CD4-positive, alpha-beta memory T cell (primary cell): ENCODE data around the gene CIT. TPM values are rescaled to one million over a fixed set of nuclear protein-coding genes. Genes with fewer than 3 reads are reported as not detected.
A peak's percentile ranks its signal among the peaks of the same experiment; 100 is the strongest.
"Not testable (repeated sequence)": the region's sequence is repeated elsewhere in the genome, so short reads cannot be mapped to it uniquely, and the experiment has no call there.

ENCODE experiments used
- CTCF ChIA-PET: fragments of 350-600 bp; sonication (Branson Sonifier 250); formaldehyde crosslinking; loops from one replicate; lab custom pipeline; 2021; ENCODE audit warnings: inconsistent platforms; ENCODE audit not compliant: partially characterized antibody; lab: Charles Lee
- POLR2A ChIA-PET: fragments of 350-600 bp; sonication (Branson Sonifier 250); formaldehyde crosslinking; loops from one replicate; lab custom pipeline; 2021; ENCODE audit not compliant: partially characterized antibody; lab: Charles Lee
- DNase-seq, 5 donors: peaks; one replicate each; pipeline versions ENCODE4 v3.0.0 to v3.0.0-alpha.2; 2020 to 2022; ENCODE audit warnings: mixed read lengths in 1 of 5
- H3K27ac ChIP-seq: one replicate; pipeline ENCODE4 v1.7.0; 2013; ENCODE audit warnings: low read depth, low read length
- H3K27me3 ChIP-seq: 2 replicates; pipeline ENCODE4 v1.7.0; 2013; ENCODE audit warnings: mild to moderate bottlenecking, low read length, moderate library complexity; ENCODE audit not compliant: insufficient read depth
- H3K36me3 ChIP-seq: 2 replicates; pipeline ENCODE4 v1.7.0; 2013; ENCODE audit warnings: mild to moderate bottlenecking, low read length, moderate library complexity; ENCODE audit not compliant: insufficient read depth
- H3K4me1 ChIP-seq: 2 replicates; pipeline ENCODE4 v1.7.0; 2013; ENCODE audit warnings: mild to moderate bottlenecking, low read length, moderate library complexity; ENCODE audit not compliant: insufficient read depth
- H3K4me3 ChIP-seq, 2 donors: one replicate each; pipeline ENCODE4 v1.7.0; 2013; ENCODE audit warnings: low read length in 2 of 2, mild to moderate bottlenecking in 1 of 2
- H3K9me3 ChIP-seq, 2 donors: one replicate each; pipeline ENCODE4 v1.7.0; 2013; ENCODE audit warnings: low read length in 2 of 2, control low read depth in 1 of 2; ENCODE audit not compliant: control insufficient read depth in 1 of 2
- H3K27ac Mint-ChIP-seq, 7 donors: one replicate each; pipeline ENCODE4 v1.8.0; 2020 to 2021; ENCODE audit warnings: mixed read lengths in 7 of 7, mild to moderate bottlenecking in 6 of 7, inconsistent platforms in 3 of 7, moderate library complexity in 3 of 7
- H3K27me3 Mint-ChIP-seq, 2 donors: one replicate each; pipeline ENCODE4 v1.8.0; 2020 to 2021; ENCODE audit warnings: mixed read lengths in 2 of 2
- H3K36me3 Mint-ChIP-seq, 2 donors: one replicate each; pipeline ENCODE4 v1.8.0; 2020 to 2021; ENCODE audit warnings: mixed read lengths in 2 of 2, inconsistent platforms in 1 of 2, mild to moderate bottlenecking in 1 of 2
- H3K4me1 Mint-ChIP-seq, 4 donors: one replicate each; pipeline ENCODE4 v1.8.0; 2020 to 2021; ENCODE audit warnings: mixed read lengths in 4 of 4, mild to moderate bottlenecking in 1 of 4
- H3K4me3 Mint-ChIP-seq, 8 donors: one replicate each; pipeline ENCODE4 v1.8.0; 2020 to 2021; ENCODE audit warnings: mixed read lengths in 8 of 8, mild to moderate bottlenecking in 7 of 8, moderate library complexity in 6 of 8, inconsistent platforms in 3 of 8
- H3K9me3 Mint-ChIP-seq, 8 donors: one replicate each; pipeline ENCODE4 v1.8.0; 2020 to 2021; ENCODE audit warnings: mixed read lengths in 8 of 8, mild to moderate bottlenecking in 5 of 8, inconsistent platforms in 3 of 8, moderate library complexity in 1 of 8
- intact Hi-C: fragments of 100-400 bp; cut with micrococcal nuclease; formaldehyde crosslinking; loops from one replicate; pipeline ENCODE4 v1.15.1; 2023
- polyA plus RNA-seq, 2 donors: library from polyadenylated mRNA; unstranded; fragments of 300-500 nt; fragmentation: Illumina TruSeq; gene quantifications; one replicate each; pipeline ENCODE4 v1.2.3, GENCODE V29; 2021
- total RNA-seq, 2 experiments: library from RNA; stranded (reverse); gene quantifications; one replicate each; pipeline ENCODE4 v1.2.3, GENCODE V29; 2021

CIT gene
- total and polyA plus RNA-seq, 4 experiments from 2014 or later, result 1.0 to 3.5 (median 1.6) TPM; not detected in 1

DNA sequence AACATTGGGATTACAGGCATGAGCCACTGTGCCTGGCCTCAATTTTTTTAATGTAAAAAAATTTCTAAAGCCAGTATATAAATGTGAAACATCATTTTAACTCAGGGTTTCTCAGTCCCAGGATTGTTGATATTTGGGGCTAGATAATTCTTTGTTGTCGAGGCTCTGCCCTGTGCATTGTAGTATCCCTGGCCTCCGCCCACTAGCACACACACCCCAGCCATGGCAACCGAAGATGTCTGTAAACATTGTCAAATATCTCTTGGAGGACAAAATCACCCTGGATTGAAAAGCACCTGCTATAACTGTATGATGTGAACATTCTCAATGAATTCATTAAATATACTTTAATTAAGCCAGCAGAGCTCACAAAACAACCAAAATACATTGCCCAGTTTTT lies 8.4 kb upstream of the CIT start:
- ChIA-PET POLR2A (no interaction called here), CTCF (no interaction called here)
- Mint-ChIP-seq H3K9me3 (peaks cover 0 to 1% (median 0%) of the 10 kb centered on the region in 8 donors), H3K4me3 (no peak overlapping the region), H3K4me1 (peaks cover 0 to 4% (median 0%) of the 10 kb centered on the region in 4 donors), H3K27me3 (peaks cover 12 to 14% of the 10 kb centered on the region in 2 donors), H3K36me3 (no peaks in the 10 kb centered on the region), H3K27ac (no peak overlapping the region)
- Histone ChIP-seq H3K4me1 (no peaks in the 10 kb centered on the region), H3K4me3 (no peak overlapping the region), H3K9me3 (no peaks in the 10 kb centered on the region), H3K36me3 (no peaks in the 10 kb centered on the region), H3K27ac (no peak overlapping the region), H3K27me3 (no peaks in the 10 kb centered on the region)
- no peak for DNase-seq
- intact Hi-C loops, result no loop called here

DNA sequence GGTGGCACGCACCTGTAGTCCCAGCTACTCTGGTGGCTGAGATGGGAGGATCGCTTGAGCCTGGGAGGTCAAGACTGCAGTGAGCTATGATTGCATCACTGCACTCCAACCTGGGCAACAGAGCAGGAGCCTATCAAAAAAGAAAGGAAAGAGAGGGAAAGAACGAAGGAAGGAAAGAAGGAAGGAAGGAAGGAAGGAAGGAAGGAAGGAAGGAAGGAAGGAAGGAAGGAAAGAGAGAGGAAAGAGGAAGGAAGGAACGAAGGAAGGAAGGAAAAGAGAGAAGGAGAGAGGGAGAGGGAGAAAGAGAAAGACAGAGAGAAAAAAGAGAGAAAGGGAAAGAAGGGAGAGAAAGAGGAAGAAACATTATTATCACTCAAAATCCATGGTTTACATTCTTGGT lies 6.7 kb upstream of the CIT start:
- H3K9me3 ChIP-seq, H3K36me3 Mint-ChIP-seq, H3K4me1 ChIP-seq, DNase-seq, intact Hi-C loops, H3K4me3 Mint-ChIP-seq, POLR2A ChIA-PET, H3K4me1 Mint-ChIP-seq, H3K27me3 ChIP-seq, H3K4me3 ChIP-seq, H3K36me3 ChIP-seq, H3K9me3 Mint-ChIP-seq, CTCF ChIA-PET, H3K27ac ChIP-seq: not testable (repeated sequence)
- peaks cover 12 to 14% of the 10 kb centered on the region in 2 donors for H3K27me3 Mint-ChIP-seq
- H3K27ac Mint-ChIP-seq, result peak overlapping the region in 1 of 7 donors; percentile 24

DNA sequence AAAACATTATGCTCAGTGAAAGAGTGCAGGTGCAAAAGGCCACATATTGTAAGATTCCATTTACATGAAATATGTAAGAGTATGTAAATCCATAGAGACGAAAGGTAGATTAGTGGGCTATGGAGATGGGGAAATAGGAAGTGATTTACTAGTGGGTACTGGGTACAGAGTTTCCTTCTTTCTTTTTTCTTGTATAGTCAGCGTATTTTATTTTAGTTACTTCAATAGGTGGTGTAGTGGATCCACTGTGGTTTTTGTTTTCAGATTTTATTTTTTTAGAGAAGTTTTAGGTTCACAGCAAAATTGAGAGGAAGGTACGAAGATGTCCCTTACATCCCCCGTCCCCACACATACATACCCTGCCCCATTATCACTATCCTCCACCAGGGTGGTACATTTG lies 6.1 kb upstream of the CIT start:
- ChIA-PET CTCF (no interaction called here), POLR2A (no interaction called here)
- no peak overlapping the region for H3K4me3 ChIP-seq
- no peaks in the 10 kb centered on the region for H3K27me3 ChIP-seq
- Mint-ChIP-seq H3K9me3 (no peaks in the 10 kb centered on the region), H3K36me3 (no peaks in the 10 kb centered on the region), H3K4me1 (peaks cover 0 to 4% (median 0%) of the 10 kb centered on the region in 4 donors), H3K27ac (no peak overlapping the region), H3K4me3 (no peak overlapping the region), H3K27me3 (peaks cover 11 to 12% of the 10 kb centered on the region in 2 donors)
- no peak overlapping the region for H3K27ac ChIP-seq
- no peaks in the 10 kb centered on the region for H3K4me1 ChIP-seq
- no peaks in the 10 kb centered on the region for H3K9me3 ChIP-seq
- H3K36me3 ChIP-seq, result no peaks in the 10 kb centered on the region
- intact Hi-C loops, result no loop called here
- DNase-seq, result no peak

DNA sequence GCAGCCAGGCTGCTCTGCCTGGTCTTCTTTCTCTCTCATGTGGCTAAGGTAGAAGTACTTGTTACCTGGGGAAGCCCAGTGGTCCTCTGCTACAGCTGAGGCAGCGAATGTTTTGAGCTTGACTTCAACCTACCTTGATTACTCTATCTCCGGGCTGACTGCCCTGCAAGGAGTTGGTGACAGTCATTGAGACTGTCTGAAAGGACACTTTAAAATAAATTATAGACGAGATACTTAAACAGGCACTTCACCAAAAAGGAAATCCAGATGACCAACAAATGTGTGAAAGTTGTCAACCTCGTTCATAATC lies 474 bp upstream of the CIT start:
- intact Hi-C loops, result loop anchor here (1.0 kb wide), 1 partner anchor 25 kb away; no protein-coding TSS in a partner anchor
- no peaks in the 10 kb centered on the region for H3K36me3 ChIP-seq
- ChIA-PET POLR2A (no interaction called here), CTCF (no interaction called here)
- H3K9me3 ChIP-seq, result no peaks in the 10 kb centered on the region
- H3K27me3 Mint-ChIP-seq, result peaks cover 8 to 10% of the 10 kb centered on the region in 2 donors
- no peaks in the 10 kb centered on the region for H3K27me3 ChIP-seq
- peak overlapping the region; percentile 45 for H3K27ac ChIP-seq
- H3K4me1 ChIP-seq, result peaks cover 4% of the 10 kb centered on the region
- no peaks in the 10 kb centered on the region for H3K36me3 Mint-ChIP-seq
- peak overlapping the region; percentile 78 to 92 (median 87) for H3K4me3 Mint-ChIP-seq
- H3K27ac Mint-ChIP-seq, result peak overlapping the region in 6 of 7 donors; percentile 14 to 59 (median 34)
- H3K4me3 ChIP-seq, result peak overlapping the region; percentile 60 to 79
- no peak for DNase-seq
- H3K9me3 Mint-ChIP-seq, result no peaks in the 10 kb centered on the region
- peaks cover 9 to 15% (median 12%) of the 10 kb centered on the region in 4 donors for H3K4me1 Mint-ChIP-seq

DNA sequence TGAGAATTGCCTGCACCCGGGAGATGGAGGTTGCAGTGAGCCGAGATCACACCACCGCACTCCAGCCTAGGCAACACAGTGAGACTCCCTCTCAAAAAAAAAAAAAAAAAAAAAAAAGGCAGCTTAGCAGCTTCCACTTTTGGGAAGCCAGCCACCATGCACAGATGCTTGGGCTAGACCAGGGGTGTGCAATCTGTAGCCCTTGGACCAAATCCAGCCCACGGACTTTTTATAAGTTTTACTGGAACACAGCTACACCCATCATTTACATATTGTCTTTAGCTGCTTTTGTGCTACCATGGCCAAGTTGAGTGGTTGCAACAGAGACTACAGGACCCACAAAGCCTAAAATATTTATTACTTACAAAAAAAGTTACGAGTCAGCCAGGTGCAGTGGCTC lies 6.7 kb downstream of the CIT start:
- Histone ChIP-seq H3K9me3 (no peaks in the 10 kb centered on the region), H3K4me1 (no peaks in the 10 kb centered on the region), H3K27ac (no peak overlapping the region), H3K36me3 (no peaks in the 10 kb centered on the region), H3K4me3 (no peak overlapping the region), H3K27me3 (no peaks in the 10 kb centered on the region)
- ChIA-PET CTCF (interaction anchor here (0.7 kb wide), 1 partner anchor 13 kb away, joined by 3 read pairs; no protein-coding TSS in a partner anchor), POLR2A (no interaction called here)
- no peaks in the 10 kb centered on the region for H3K36me3 Mint-ChIP-seq
- H3K4me1 Mint-ChIP-seq, result peaks cover 0 to 2% (median 0%) of the 10 kb centered on the region in 4 donors
- no peak overlapping the region for H3K4me3 Mint-ChIP-seq
- H3K27me3 Mint-ChIP-seq, result no peaks in the 10 kb centered on the region
- no peak overlapping the region for H3K27ac Mint-ChIP-seq
- no peaks in the 10 kb centered on the region for H3K9me3 Mint-ChIP-seq
- DNase-seq, result no peak
- intact Hi-C loops, result no loop called here

DNA sequence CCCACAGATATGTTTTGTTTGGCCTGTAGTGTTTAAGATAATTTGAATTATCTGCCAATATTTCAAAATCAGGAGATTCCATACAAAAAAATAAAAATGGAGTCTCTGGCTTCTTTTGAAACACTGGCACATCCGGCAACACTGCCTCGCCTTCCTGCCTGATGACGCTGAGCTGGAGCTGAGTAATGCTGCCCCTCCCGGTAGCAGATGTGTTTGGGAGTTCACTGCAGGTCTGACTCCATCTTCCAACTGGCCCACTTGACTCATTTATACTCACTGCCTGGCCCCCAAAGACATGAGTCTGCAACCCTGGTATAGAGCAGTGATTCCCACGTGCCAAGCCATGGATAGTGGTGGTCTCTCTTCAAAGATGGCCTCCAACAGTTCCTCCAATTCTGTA lies 7.4 kb downstream of the CIT start:
- Histone ChIP-seq H3K36me3 (no peaks in the 10 kb centered on the region), H3K9me3 (no peaks in the 10 kb centered on the region), H3K27ac (no peak overlapping the region), H3K4me3 (no peak overlapping the region), H3K4me1 (no peaks in the 10 kb centered on the region), H3K27me3 (no peaks in the 10 kb centered on the region)
- H3K36me3 Mint-ChIP-seq, result no peaks in the 10 kb centered on the region
- POLR2A ChIA-PET, result no interaction called here
- no peak overlapping the region for H3K4me3 Mint-ChIP-seq
- H3K9me3 Mint-ChIP-seq, result no peaks in the 10 kb centered on the region
- H3K4me1 Mint-ChIP-seq, result peaks cover 0 to 2% (median 0%) of the 10 kb centered on the region in 4 donors
- no peak overlapping the region for H3K27ac Mint-ChIP-seq
- intact Hi-C loops, result no loop called here
- no peak for DNase-seq
- CTCF ChIA-PET, result no interaction called here
- H3K27me3 Mint-ChIP-seq, result no peaks in the 10 kb centered on the region

DNA sequence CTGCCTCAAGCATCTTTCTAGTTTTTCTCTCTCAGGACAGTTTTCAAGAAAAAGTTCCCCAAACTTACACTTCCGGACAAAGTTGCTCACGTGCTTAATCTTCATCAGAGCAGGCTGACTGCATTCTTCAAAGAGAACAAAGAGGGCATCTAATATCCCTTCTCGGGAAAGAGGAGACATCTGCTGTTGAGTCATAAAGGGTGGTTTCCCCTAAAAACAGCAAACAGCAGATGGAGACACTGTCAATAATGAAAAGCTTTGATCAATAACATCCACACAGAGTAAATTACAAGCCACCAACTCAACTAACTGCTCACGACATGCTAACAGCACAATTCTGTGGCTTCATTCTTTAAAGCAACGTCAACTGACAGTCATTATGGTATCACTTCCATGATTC lies 8.1 kb downstream of the CIT start:
- no peaks in the 10 kb centered on the region for H3K27me3 Mint-ChIP-seq
- no peaks in the 10 kb centered on the region for H3K4me1 ChIP-seq
- H3K4me1 Mint-ChIP-seq, result peaks cover 0 to 2% (median 0%) of the 10 kb centered on the region in 4 donors
- CTCF ChIA-PET, result no interaction called here
- H3K9me3 Mint-ChIP-seq, result no peaks in the 10 kb centered on the region
- H3K27ac ChIP-seq, result no peak overlapping the region
- H3K4me3 Mint-ChIP-seq, result no peak overlapping the region
- H3K36me3 Mint-ChIP-seq, result no peaks in the 10 kb centered on the region
- H3K27ac Mint-ChIP-seq, result no peak overlapping the region
- no peak for DNase-seq
- POLR2A ChIA-PET, result no interaction called here
- H3K9me3 ChIP-seq, result no peaks in the 10 kb centered on the region
- no peaks in the 10 kb centered on the region for H3K36me3 ChIP-seq
- intact Hi-C loops, result no loop called here
- no peaks in the 10 kb centered on the region for H3K27me3 ChIP-seq
- H3K4me3 ChIP-seq, result no peak overlapping the region

DNA sequence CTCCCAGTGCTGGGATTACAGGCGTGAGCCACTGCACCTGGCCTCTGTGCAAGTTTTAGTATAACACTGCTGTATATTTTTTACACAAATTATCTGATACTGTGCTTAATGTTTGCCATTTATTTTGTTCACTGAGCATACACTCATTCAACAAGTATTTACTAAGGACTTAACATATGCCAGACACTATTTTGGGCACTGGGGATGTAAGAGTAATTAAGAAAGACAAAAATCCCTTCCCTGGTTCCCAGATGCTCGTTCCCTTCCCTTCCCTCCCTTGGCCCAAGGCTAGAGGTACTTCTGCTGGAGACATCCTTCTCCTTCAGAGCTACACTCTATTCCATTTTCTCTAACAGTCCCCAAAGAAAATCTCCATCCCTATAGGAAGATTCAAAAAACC lies 12.5 kb downstream of the CIT start:
- Histone ChIP-seq H3K4me1 (no peaks in the 10 kb centered on the region), H3K27me3 (no peaks in the 10 kb centered on the region), H3K36me3 (no peaks in the 10 kb centered on the region), H3K9me3 (no peaks in the 10 kb centered on the region), H3K27ac (no peak overlapping the region), H3K4me3 (no peak overlapping the region)
- intact Hi-C loops, result no loop called here
- DNase-seq, result no peak
- Mint-ChIP-seq H3K9me3 (peaks cover 0 to 2% (median 0%) of the 10 kb centered on the region in 8 donors), H3K4me3 (no peak overlapping the region), H3K27me3 (no peaks in the 10 kb centered on the region), H3K27ac (peak overlapping the region in 2 of 7 donors; percentile 22 to 73), H3K4me1 (no peaks in the 10 kb centered on the region), H3K36me3 (no peaks in the 10 kb centered on the region)
- CTCF ChIA-PET, result interaction anchor here (1.5 kb wide), 1 partner anchor 15 kb away, joined by 5 read pairs; no protein-coding TSS in a partner anchor
- POLR2A ChIA-PET, result interaction anchor here (0.7 kb wide), 1 partner anchor 82 kb away, joined by 4 read pairs; no protein-coding TSS in a partner anchor
